ENCODE measurements around the gene OPHN1. TPM values are rescaled to one million over a fixed set of nuclear protein-coding genes. Genes with fewer than 3 reads are reported as not detected.
"Not testable (repeated sequence)": the region's sequence is repeated elsewhere in the genome, so short reads cannot be mapped to it uniquely, and the experiment has no call there.

OPHN1 gene
- total and polyA plus RNA-seq, 5 experiments from 2014 or later: 0.05 TPM; not detected in 4

GRCh38 chrX:68332201-68332731, 101.0 kb downstream of the OPHN1 start:
- H3K27me3 Mint-ChIP-seq: no peaks in the 10 kb centered on the region
- POLR2A ChIA-PET: no interaction called here
- DNase-seq: no peak
- no peak for ATAC-seq
- no peak overlapping the region for H3K27ac Mint-ChIP-seq
- H3K36me3 Mint-ChIP-seq: no peaks in the 10 kb centered on the region
- H3K4me3 Mint-ChIP-seq: no peak overlapping the region
- no peaks in the 10 kb centered on the region for H3K4me1 Mint-ChIP-seq
- H3K9me3 Mint-ChIP-seq: no peaks in the 10 kb centered on the region

- H3K27me3 Mint-ChIP-seq, H3K27ac Mint-ChIP-seq, POLR2A ChIA-PET, H3K4me3 Mint-ChIP-seq, ATAC-seq, H3K36me3 Mint-ChIP-seq, H3K4me1 Mint-ChIP-seq, H3K9me3 Mint-ChIP-seq, DNase-seq: not testable (repeated sequence)
These were observed 106.5 kb downstream of the OPHN1 start for GRCh38 chrX:68326841-68327240.

GRCh38 chrX:68307769-68308168, 125.5 kb downstream of the OPHN1 start:
- H3K27me3 Mint-ChIP-seq: peaks cover 0 to 4% (median 0%) of the 10 kb centered on the region in 5 donors
- H3K9me3 Mint-ChIP-seq: no peaks in the 10 kb centered on the region
- H3K4me1 Mint-ChIP-seq: no peaks in the 10 kb centered on the region
- H3K4me3 Mint-ChIP-seq: no peak overlapping the region
- POLR2A ChIA-PET: no interaction called here
- ATAC-seq: no peak
- H3K36me3 Mint-ChIP-seq: no peaks in the 10 kb centered on the region
- DNase-seq: no peak
- H3K27ac Mint-ChIP-seq: no peak overlapping the region

GRCh38 chrX:68304602-68305001, 128.7 kb downstream of the OPHN1 start:
- Mint-ChIP-seq H3K9me3 (no peaks in the 10 kb centered on the region), H3K36me3 (no peaks in the 10 kb centered on the region), H3K27me3 (peaks cover 0 to 2% (median 0%) of the 10 kb centered on the region in 5 donors), H3K4me3 (no peak overlapping the region), H3K4me1 (no peaks in the 10 kb centered on the region), H3K27ac (no peak overlapping the region)
- no peak for ATAC-seq
- DNase-seq: no peak
- POLR2A ChIA-PET: no interaction called here

GRCh38 chrX:68299898-68300297, 133.4 kb downstream of the OPHN1 start:
- Mint-ChIP-seq H3K4me3 (no peak overlapping the region), H3K36me3 (no peaks in the 10 kb centered on the region), H3K27me3 (no peaks in the 10 kb centered on the region), H3K4me1 (no peaks in the 10 kb centered on the region), H3K9me3 (no peaks in the 10 kb centered on the region), H3K27ac (no peak overlapping the region)
- POLR2A ChIA-PET: no interaction called here
- DNase-seq (no peak), ATAC-seq (no peak)

GRCh38 chrX:68292471-68292870, 140.8 kb downstream of the OPHN1 start:
- Mint-ChIP-seq H3K27ac (no peak overlapping the region), H3K4me1 (no peaks in the 10 kb centered on the region), H3K36me3 (no peaks in the 10 kb centered on the region), H3K9me3 (no peaks in the 10 kb centered on the region), H3K4me3 (no peak overlapping the region), H3K27me3 (peaks cover 0 to 3% (median 0%) of the 10 kb centered on the region in 5 donors)
- DNase-seq: no peak
- ATAC-seq: no peak
- POLR2A ChIA-PET: no interaction called here

- no peak for DNase-seq
- Mint-ChIP-seq H3K27ac (no peak overlapping the region), H3K27me3 (peaks cover 0 to 5% (median 0%) of the 10 kb centered on the region in 5 donors), H3K4me3 (no peak overlapping the region), H3K4me1 (no peaks in the 10 kb centered on the region), H3K9me3 (peaks cover 0 to 2% (median 0%) of the 10 kb centered on the region in 9 donors), H3K36me3 (no peaks in the 10 kb centered on the region)
- POLR2A ChIA-PET: no interaction called here
- no peak for ATAC-seq
These were observed 145.2 kb downstream of the OPHN1 start for GRCh38 chrX:68288127-68288526.

- no peak for DNase-seq
- H3K27me3 Mint-ChIP-seq: peaks cover 0 to 5% (median 0%) of the 10 kb centered on the region in 5 donors
- POLR2A ChIA-PET: no interaction called here
- H3K9me3 Mint-ChIP-seq: peaks cover 0 to 2% (median 0%) of the 10 kb centered on the region in 9 donors
- H3K4me1 Mint-ChIP-seq: no peaks in the 10 kb centered on the region
- H3K27ac Mint-ChIP-seq: no peak overlapping the region
- no peaks in the 10 kb centered on the region for H3K36me3 Mint-ChIP-seq
- H3K4me3 Mint-ChIP-seq: no peak overlapping the region
- ATAC-seq: no peak
These were observed 145.9 kb downstream of the OPHN1 start for GRCh38 chrX:68287419-68287818.

GRCh38 chrX:68286980-68287379, 146.3 kb downstream of the OPHN1 start:
- no peaks in the 10 kb centered on the region for H3K36me3 Mint-ChIP-seq
- H3K4me3 Mint-ChIP-seq: no peak overlapping the region
- DNase-seq (no peak), ATAC-seq (no peak)
- no peaks in the 10 kb centered on the region for H3K4me1 Mint-ChIP-seq
- POLR2A ChIA-PET: no interaction called here
- H3K27me3 Mint-ChIP-seq: peaks cover 0 to 5% (median 0%) of the 10 kb centered on the region in 5 donors
- peak overlapping the region in 1 of 10 donors; percentile 29 for H3K27ac Mint-ChIP-seq
- H3K9me3 Mint-ChIP-seq: peaks cover 0 to 2% (median 0%) of the 10 kb centered on the region in 9 donors

- DNase-seq: no peak
- no peak for ATAC-seq
These were observed 147.2 kb downstream of the OPHN1 start for GRCh38 chrX:68286076-68286475.

GRCh38 chrX:68284281-68284904, 148.9 kb downstream of the OPHN1 start:
- Mint-ChIP-seq H3K4me3 (no peak overlapping the region), H3K27ac (no peak overlapping the region), H3K27me3 (peaks cover 0 to 5% (median 0%) of the 10 kb centered on the region in 5 donors), H3K9me3 (peaks cover 0 to 2% (median 0%) of the 10 kb centered on the region in 9 donors), H3K4me1 (no peaks in the 10 kb centered on the region), H3K36me3 (no peaks in the 10 kb centered on the region)
- DNase-seq: no peak
- ATAC-seq: no peak
- POLR2A ChIA-PET: no interaction called here

More at GRCh38 chrX:68286076-68286475, 147.2 kb downstream of the OPHN1 start:
- Mint-ChIP-seq H3K9me3 (peaks cover 0 to 2% (median 0%) of the 10 kb centered on the region in 9 donors), H3K36me3 (no peaks in the 10 kb centered on the region), H3K4me1 (no peaks in the 10 kb centered on the region), H3K27ac (no peak overlapping the region), H3K4me3 (no peak overlapping the region), H3K27me3 (peaks cover 0 to 5% (median 0%) of the 10 kb centered on the region in 5 donors)
- POLR2A ChIA-PET: no interaction called here

- DNase-seq (no peak), ATAC-seq (no peak)
- Mint-ChIP-seq H3K9me3 (no peaks in the 10 kb centered on the region), H3K27ac (no peak overlapping the region), H3K4me1 (no peaks in the 10 kb centered on the region), H3K4me3 (no peak overlapping the region), H3K27me3 (no peaks in the 10 kb centered on the region), H3K36me3 (no peaks in the 10 kb centered on the region)
- POLR2A ChIA-PET: no interaction called here
These were observed 159.4 kb downstream of the OPHN1 start for GRCh38 chrX:68273887-68274286.

- H3K9me3 Mint-ChIP-seq, DNase-seq, H3K27ac Mint-ChIP-seq, POLR2A ChIA-PET, H3K36me3 Mint-ChIP-seq, H3K4me3 Mint-ChIP-seq, ATAC-seq, H3K4me1 Mint-ChIP-seq: not testable (repeated sequence)
- peaks cover 0 to 12% (median 3%) of the 10 kb centered on the region in 5 donors for H3K27me3 Mint-ChIP-seq
These were observed 168.5 kb downstream of the OPHN1 start for GRCh38 chrX:68264793-68265192.

All from naive thymus-derived CD8-positive, alpha-beta T cell (primary cell).